Nephron (organoid): ENCODE results near the gene TRAF7.

Experiments used
- H3K27ac Mint-ChIP-seq, 3 experiments: 2 replicates each; pipeline ENCODE4 v1.8.0; 2020; ENCODE audit warnings: mixed read lengths in 3 of 3, mild to moderate bottlenecking in 2 of 3, moderate library complexity in 1 of 3
- H3K27me3 Mint-ChIP-seq: 2 replicates; pipeline ENCODE4 v1.8.0; 2021; ENCODE audit warnings: low read depth, mild to moderate bottlenecking, moderate library complexity, mixed read lengths
- H3K36me3 Mint-ChIP-seq: 2 replicates; pipeline ENCODE4 v1.8.0; 2020; ENCODE audit warnings: low read depth, mixed read lengths
- H3K4me1 Mint-ChIP-seq: 2 replicates; pipeline ENCODE4 v1.8.0; 2020; ENCODE audit warnings: mixed read lengths
- H3K4me3 Mint-ChIP-seq, 3 experiments: 2 replicates each; pipeline ENCODE4 v1.8.0; 2020; ENCODE audit warnings: mild to moderate bottlenecking in 3 of 3, mixed read lengths in 3 of 3, moderate library complexity in 2 of 3
- H3K9me3 Mint-ChIP-seq: 2 replicates; pipeline ENCODE4 v1.8.0; 2020; ENCODE audit warnings: mixed read lengths
- TF ChIP-seq, protein P1 (sequence below), 3 experiments: fragments of 200-600 bp; sonication (generic); IDR thresholded peaks; one replicate each; pipeline ENCODE4 v1.5.0; 2021; ENCODE audit warnings: antibody characterized with exemption in 3 of 3; ENCODE audit not compliant: unreplicated experiment in 3 of 3

Gene TRAF7

DNA sequence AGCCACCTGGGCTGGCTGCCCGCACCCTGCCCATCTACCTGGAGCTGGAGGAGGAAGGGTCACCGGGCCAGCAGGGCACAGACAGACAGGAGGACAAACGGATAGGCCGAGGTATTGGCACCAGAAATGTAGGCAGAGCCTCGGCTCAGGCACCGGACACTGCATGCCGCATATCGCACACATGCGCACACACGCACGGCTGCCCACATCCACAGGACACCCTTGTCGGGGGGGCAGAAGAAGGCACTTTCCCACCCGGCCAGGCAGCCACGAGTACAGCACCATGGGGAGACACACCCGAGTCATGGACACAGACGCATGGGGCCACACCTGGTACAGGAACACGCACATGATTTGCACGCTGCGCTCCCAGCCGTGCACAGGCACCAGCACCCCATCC is 26.4 kb downstream of the TRAF7 start:
- Mint-ChIP-seq H3K27me3 (no peaks in the 10 kb centered on the region), H3K27ac (no peak overlapping the region), H3K4me3 (no peak overlapping the region), H3K4me1 (no peaks in the 10 kb centered on the region), H3K9me3 (no peaks in the 10 kb centered on the region), H3K36me3 (no peaks in the 10 kb centered on the region)
- TF ChIP-seq, protein P1, sequence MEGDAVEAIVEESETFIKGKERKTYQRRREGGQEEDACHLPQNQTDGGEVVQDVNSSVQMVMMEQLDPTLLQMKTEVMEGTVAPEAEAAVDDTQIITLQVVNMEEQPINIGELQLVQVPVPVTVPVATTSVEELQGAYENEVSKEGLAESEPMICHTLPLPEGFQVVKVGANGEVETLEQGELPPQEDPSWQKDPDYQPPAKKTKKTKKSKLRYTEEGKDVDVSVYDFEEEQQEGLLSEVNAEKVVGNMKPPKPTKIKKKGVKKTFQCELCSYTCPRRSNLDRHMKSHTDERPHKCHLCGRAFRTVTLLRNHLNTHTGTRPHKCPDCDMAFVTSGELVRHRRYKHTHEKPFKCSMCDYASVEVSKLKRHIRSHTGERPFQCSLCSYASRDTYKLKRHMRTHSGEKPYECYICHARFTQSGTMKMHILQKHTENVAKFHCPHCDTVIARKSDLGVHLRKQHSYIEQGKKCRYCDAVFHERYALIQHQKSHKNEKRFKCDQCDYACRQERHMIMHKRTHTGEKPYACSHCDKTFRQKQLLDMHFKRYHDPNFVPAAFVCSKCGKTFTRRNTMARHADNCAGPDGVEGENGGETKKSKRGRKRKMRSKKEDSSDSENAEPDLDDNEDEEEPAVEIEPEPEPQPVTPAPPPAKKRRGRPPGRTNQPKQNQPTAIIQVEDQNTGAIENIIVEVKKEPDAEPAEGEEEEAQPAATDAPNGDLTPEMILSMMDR (IDR thresholded peaks at IDR 0.05; ENCODE audit: unreplicated experiment in 3 of 3): no peak

DNA sequence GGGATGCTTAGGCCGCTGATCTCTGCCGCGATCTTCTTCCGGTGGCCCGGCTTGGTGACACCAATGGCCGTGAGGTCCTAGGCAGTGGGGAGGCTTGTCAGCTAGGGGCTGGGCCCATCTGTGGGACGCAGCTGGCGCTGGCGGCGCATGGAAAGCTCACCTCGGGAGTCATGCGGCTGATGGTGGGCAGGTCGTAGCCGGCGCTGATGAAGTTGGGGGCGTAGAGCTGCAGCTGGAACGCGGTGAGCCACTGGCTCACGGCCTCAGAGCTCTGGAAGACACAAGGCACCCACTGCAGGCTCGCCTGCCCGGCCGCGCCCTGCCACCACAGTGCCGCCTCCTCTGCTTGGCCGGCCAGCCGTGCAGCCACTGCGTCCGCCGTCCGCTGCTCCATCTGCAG is 28.1 kb downstream of the TRAF7 start:
- Mint-ChIP-seq H3K4me1 (no peaks in the 10 kb centered on the region), H3K4me3 (no peak overlapping the region), H3K27ac (no peak overlapping the region), H3K36me3 (no peaks in the 10 kb centered on the region), H3K27me3 (no peaks in the 10 kb centered on the region), H3K9me3 (no peaks in the 10 kb centered on the region)
- TF ChIP-seq, protein P1 (IDR thresholded peaks at IDR 0.05; ENCODE audit: unreplicated experiment in 3 of 3): no peak

DNA sequence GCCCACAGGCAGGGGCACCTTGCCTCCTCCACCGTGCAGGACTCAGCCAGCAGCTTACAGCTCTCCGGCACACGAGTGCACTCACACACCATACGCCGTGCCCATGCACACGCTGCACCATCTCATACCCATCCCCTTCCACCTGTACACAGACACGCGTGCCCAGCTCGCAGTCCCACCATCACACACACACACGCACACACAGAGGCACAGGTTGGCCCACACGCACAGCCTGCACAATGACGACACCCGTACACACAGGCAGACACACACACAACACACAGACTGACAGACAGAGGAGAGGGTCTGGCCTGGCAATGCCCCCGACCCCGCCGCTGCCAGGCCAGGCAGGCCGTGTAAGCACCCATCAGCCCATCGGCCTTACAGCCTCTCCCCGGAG is 28.8 kb downstream of the TRAF7 start:
- Mint-ChIP-seq H3K36me3 (no peaks in the 10 kb centered on the region), H3K4me1 (no peaks in the 10 kb centered on the region), H3K9me3 (no peaks in the 10 kb centered on the region), H3K27me3 (no peaks in the 10 kb centered on the region), H3K27ac (no peak overlapping the region), H3K4me3 (no peak overlapping the region)
- TF ChIP-seq, protein P1 (IDR thresholded peaks at IDR 0.05; ENCODE audit: unreplicated experiment in 3 of 3): no peak

DNA sequence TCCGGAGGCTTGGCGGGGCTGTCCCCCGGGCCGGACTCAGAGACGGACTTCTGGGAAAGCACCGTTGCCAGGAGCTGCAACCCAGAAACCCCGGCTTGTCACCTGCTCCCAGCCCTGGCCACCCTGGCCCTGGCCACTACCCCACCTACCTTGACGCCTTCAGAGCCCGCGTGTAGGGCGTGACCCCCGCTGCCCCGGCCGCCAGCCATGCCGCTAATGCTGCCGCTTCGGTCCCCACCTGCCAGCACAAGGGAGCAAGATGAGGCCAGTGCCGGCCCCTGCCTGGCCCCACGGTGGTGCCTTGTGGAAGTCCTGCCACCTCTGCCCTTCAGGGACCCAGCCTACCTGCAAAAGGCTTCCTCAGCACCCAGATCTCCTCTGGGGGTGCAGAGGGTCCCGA is 29.4 kb downstream of the TRAF7 start:
- Mint-ChIP-seq H3K4me3 (no peak overlapping the region), H3K4me1 (no peaks in the 10 kb centered on the region), H3K36me3 (no peaks in the 10 kb centered on the region), H3K9me3 (no peaks in the 10 kb centered on the region), H3K27me3 (no peaks in the 10 kb centered on the region), H3K27ac (no peak overlapping the region)
- TF ChIP-seq, protein P1 (IDR thresholded peaks at IDR 0.05; ENCODE audit: unreplicated experiment in 3 of 3): no peak

DNA sequence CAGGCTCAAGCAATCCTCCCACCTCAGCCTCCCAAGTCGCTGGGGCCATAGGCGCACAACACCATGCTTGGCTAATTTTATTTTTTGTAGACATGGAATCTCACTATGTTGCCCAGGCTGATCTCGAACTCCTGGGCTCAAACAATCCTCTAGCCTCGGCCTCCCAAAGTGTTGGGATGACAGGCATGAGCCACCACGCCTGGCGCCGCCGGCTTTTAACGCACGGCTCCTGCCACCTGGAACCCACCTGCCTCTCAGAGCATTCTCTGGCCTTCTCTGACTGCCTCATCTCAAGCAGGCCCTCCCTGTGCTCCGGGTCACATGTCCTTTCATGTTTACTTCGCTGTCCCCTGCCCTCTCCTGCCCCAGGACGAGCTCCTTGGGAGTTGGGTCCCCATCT is 30.5 kb downstream of the TRAF7 start:
- H3K4me3 Mint-ChIP-seq: no peak overlapping the region

DNA sequence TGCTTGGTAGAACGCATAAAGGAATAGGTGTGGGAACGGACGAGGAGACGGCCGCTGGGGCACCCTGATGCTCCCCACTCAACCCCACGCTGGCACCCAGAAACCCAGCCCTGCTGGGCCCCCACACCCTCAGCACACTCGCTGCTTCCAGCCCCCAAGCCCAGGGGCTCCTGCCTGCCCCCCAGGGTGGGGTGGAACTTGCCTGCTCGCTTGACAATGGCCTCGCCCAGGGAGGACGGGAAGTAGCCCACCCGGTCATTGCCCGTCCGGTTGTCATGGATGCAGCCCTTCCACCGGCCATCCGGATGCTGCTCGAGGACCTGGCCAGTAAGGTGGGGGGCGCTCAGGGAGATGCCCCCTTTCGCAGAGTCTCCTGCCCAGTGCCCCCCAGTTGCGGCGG is 30.9 kb downstream of the TRAF7 start:
- Mint-ChIP-seq H3K36me3 (no peaks in the 10 kb centered on the region), H3K4me1 (no peaks in the 10 kb centered on the region), H3K4me3 (no peak overlapping the region), H3K27me3 (no peaks in the 10 kb centered on the region), H3K27ac (no peak overlapping the region), H3K9me3 (no peaks in the 10 kb centered on the region)
- TF ChIP-seq, protein P1 (IDR thresholded peaks at IDR 0.05; ENCODE audit: unreplicated experiment in 3 of 3): no peak

More for the DNA sequence above, 30.5 kb downstream of the TRAF7 start:
- H3K4me1 Mint-ChIP-seq: no peaks in the 10 kb centered on the region
- no peak overlapping the region for H3K27ac Mint-ChIP-seq
- H3K36me3 Mint-ChIP-seq: no peaks in the 10 kb centered on the region
- TF ChIP-seq, protein P1 (IDR thresholded peaks at IDR 0.05; ENCODE audit: unreplicated experiment in 3 of 3): no peak
- no peaks in the 10 kb centered on the region for H3K9me3 Mint-ChIP-seq
- H3K27me3 Mint-ChIP-seq: no peaks in the 10 kb centered on the region
